HT-29 (cell line): ENCODE measurements around the gene KLHL2. TPM values are rescaled to one million over a fixed set of nuclear protein-coding genes. Genes with fewer than 3 reads are reported as not detected.
"Not testable (repeated sequence)": the region's sequence is repeated elsewhere in the genome, so short reads cannot be mapped to it uniquely, and the experiment has no call there.

ENCODE experiments used
- DNase-seq: peaks from one replicate; pipeline ENCODE4 v3.0.0-alpha.2; 2015; ENCODE audit warnings: low spot score
- total RNA-seq: library from RNA; depleted of rRNA; stranded (reverse); fragments of >200 nt; shearing (Covaris generic); gene quantifications from 2 replicates; pipeline ENCODE4 v1.2.3, GENCODE V29; 2014

The KLHL2 gene
- total RNA-seq, 1 experiment from 2014 or later, result 10.0 TPM

GRCh38 chr4:165328101-165328425 is 120.7 kb downstream of the KLHL2 start:
- DNase-seq, result peak; percentile 33

GRCh38 chr4:165328708-165329107 is 121.3 kb downstream of the KLHL2 start:
- DNase-seq, result peak; percentile 8

- no peak for DNase-seq
These were observed 122.7 kb downstream of the KLHL2 start for GRCh38 chr4:165330071-165330470.

- DNase-seq, result no peak
These were observed 123.3 kb downstream of the KLHL2 start for GRCh38 chr4:165330666-165331065.

- DNase-seq, result no peak
These were observed 124.0 kb downstream of the KLHL2 start for GRCh38 chr4:165331359-165331758.

- no peak for DNase-seq
These were observed 124.5 kb downstream of the KLHL2 start for GRCh38 chr4:165331823-165332222.

- no peak for DNase-seq
These were observed 125.1 kb downstream of the KLHL2 start for GRCh38 chr4:165332502-165332901.

- DNase-seq, result no peak
These were observed 127.9 kb downstream of the KLHL2 start for GRCh38 chr4:165335163-165335703.

GRCh38 chr4:165336743-165337142 is 129.4 kb downstream of the KLHL2 start:
- DNase-seq, result no peak

GRCh38 chr4:165342340-165342739 is 135.0 kb downstream of the KLHL2 start:
- DNase-seq, result not testable (repeated sequence)

- peak; percentile 40 for DNase-seq
These were observed 136.2 kb downstream of the KLHL2 start for GRCh38 chr4:165343353-165344191.

GRCh38 chr4:165345666-165346417 is 138.5 kb downstream of the KLHL2 start:
- DNase-seq, result no peak

- no peak for DNase-seq
These were observed 140.5 kb downstream of the KLHL2 start for GRCh38 chr4:165347647-165348569.

- DNase-seq, result no peak
These were observed 144.2 kb downstream of the KLHL2 start for GRCh38 chr4:165351359-165352130.

GRCh38 chr4:165355900-165356300 is 148.5 kb downstream of the KLHL2 start:
- DNase-seq, result peak; percentile 14

GRCh38 chr4:165359506-165359905 is 152.1 kb downstream of the KLHL2 start:
- no peak for DNase-seq

GRCh38 chr4:165360041-165360695 is 152.8 kb downstream of the KLHL2 start:
- DNase-seq, result no peak

- no peak for DNase-seq
These were observed 153.8 kb downstream of the KLHL2 start for GRCh38 chr4:165360985-165361670.

- no peak for DNase-seq
These were observed 154.4 kb downstream of the KLHL2 start for GRCh38 chr4:165361810-165362209.
